Measurements from ENCODE around the gene PDCD10. TPM values are rescaled to one million over a fixed set of nuclear protein-coding genes. Genes with fewer than 3 reads are reported as not detected.

PDCD10 gene
- total RNA-seq, 1 donor from 2014 or later = 54.8 TPM

GRCh38 chr3:167675848-167676247 lies 58.8 kb downstream of the PDCD10 start:
- peaks cover 18% of the 10 kb centered on the region for H3K9me3 Mint-ChIP-seq
- CTCF ChIA-PET = interaction anchor here (0.7 to 1.0 kb wide), 2 partner anchors 9 to 15 kb away, joined by 3 read pairs; no protein-coding TSS in a partner anchor

GRCh38 chr3:167673221-167673620 lies 61.5 kb downstream of the PDCD10 start:
- no peak overlapping the region for H3K27ac Mint-ChIP-seq
- H3K4me3 Mint-ChIP-seq = no peak overlapping the region
- DNase-seq (no peak), ATAC-seq (ENCODE audit: low read depth) (no peak)
- ChIA-PET CTCF (no interaction called here), POLR2A (no interaction called here)
- H3K27me3 Mint-ChIP-seq = no peaks in the 10 kb centered on the region
- H3K36me3 Mint-ChIP-seq (ENCODE audit: low read depth) = peaks cover 51% of the 10 kb centered on the region
- intact Hi-C loops (cut with micrococcal nuclease) = no loop called here
- no peaks in the 10 kb centered on the region for H3K4me1 Mint-ChIP-seq
- peaks cover 18% of the 10 kb centered on the region for H3K9me3 Mint-ChIP-seq
- no peak for TF ChIP-seq CTCF (IDR thresholded peaks at IDR 0.05)

More at GRCh38 chr3:167675848-167676247, 58.8 kb downstream of the PDCD10 start:
- DNase-seq = no peak
- no peak for TF ChIP-seq CTCF (IDR thresholded peaks at IDR 0.05)
- intact Hi-C loops (cut with micrococcal nuclease) = no loop called here
- POLR2A ChIA-PET = no interaction called here
- ATAC-seq (ENCODE audit: low read depth) = no peak
- H3K27me3 Mint-ChIP-seq = no peaks in the 10 kb centered on the region
- no peaks in the 10 kb centered on the region for H3K4me1 Mint-ChIP-seq
- H3K36me3 Mint-ChIP-seq (ENCODE audit: low read depth) = peaks cover 70% of the 10 kb centered on the region
- H3K4me3 Mint-ChIP-seq = no peak overlapping the region
- H3K27ac Mint-ChIP-seq = no peak overlapping the region

- H3K36me3 Mint-ChIP-seq (ENCODE audit: low read depth) = peaks cover 43% of the 10 kb centered on the region
These were observed 62.7 kb downstream of the PDCD10 start for GRCh38 chr3:167671878-167672427.

GRCh38 chr3:167669699-167670098 lies 65.0 kb downstream of the PDCD10 start:
- POLR2A ChIA-PET = no interaction called here
- CTCF ChIA-PET = interaction anchor here (1.4 kb wide), 1 partner anchor 290 kb away, joined by 4 read pairs; the partner anchor contains the start of gene ZBBX
- intact Hi-C loops (cut with micrococcal nuclease) = no loop called here
- Mint-ChIP-seq H3K27ac (no peak overlapping the region), H3K27me3 (no peaks in the 10 kb centered on the region), H3K9me3 (peaks cover 12% of the 10 kb centered on the region), H3K4me1 (no peaks in the 10 kb centered on the region), H3K36me3 (ENCODE audit: low read depth) (peaks cover 20% of the 10 kb centered on the region), H3K4me3 (no peak overlapping the region)
- TF ChIP-seq CTCF (IDR thresholded peaks at IDR 0.05) = no peak
- DNase-seq (no peak), ATAC-seq (ENCODE audit: low read depth) (no peak)

More at GRCh38 chr3:167671878-167672427, 62.7 kb downstream of the PDCD10 start:
- no peak for DNase-seq
- Mint-ChIP-seq H3K9me3 (peaks cover 15% of the 10 kb centered on the region), H3K4me1 (no peaks in the 10 kb centered on the region), H3K4me3 (no peak overlapping the region), H3K27ac (no peak overlapping the region), H3K27me3 (no peaks in the 10 kb centered on the region)
- intact Hi-C loops (cut with micrococcal nuclease) = no loop called here
- no peak for TF ChIP-seq CTCF (IDR thresholded peaks at IDR 0.05)
- ATAC-seq (ENCODE audit: low read depth) = no peak
- ChIA-PET CTCF (no interaction called here), POLR2A (no interaction called here)

GRCh38 chr3:167668651-167669050 lies 66.0 kb downstream of the PDCD10 start:
- ChIA-PET CTCF (interaction anchor here (1.0 kb wide), 1 partner anchor 16 kb away, joined by 3 read pairs; no protein-coding TSS in a partner anchor), POLR2A (no interaction called here)
- no peak overlapping the region for H3K27ac Mint-ChIP-seq
- DNase-seq (no peak), ATAC-seq (ENCODE audit: low read depth) (no peak)
- no peak overlapping the region for H3K4me3 Mint-ChIP-seq
- H3K27me3 Mint-ChIP-seq = no peaks in the 10 kb centered on the region
- TF ChIP-seq CTCF (IDR thresholded peaks at IDR 0.05) = no peak
- intact Hi-C loops (cut with micrococcal nuclease) = no loop called here
- peaks cover 12% of the 10 kb centered on the region for H3K9me3 Mint-ChIP-seq
- H3K36me3 Mint-ChIP-seq (ENCODE audit: low read depth) = peaks cover 10% of the 10 kb centered on the region
- no peaks in the 10 kb centered on the region for H3K4me1 Mint-ChIP-seq
